Activated CD8-positive, alpha-beta T cell treated with anti-CD3 and anti-CD28 coated beads for 36 hours (primary cell): ENCODE data around the gene LCN6. TPM values are rescaled to one million over a fixed set of nuclear protein-coding genes. Genes with fewer than 3 reads are reported as not detected.

ENCODE experiments used
- ATAC-seq: fragments of 200-7000 bp; cut with Tn5 transposase; one replicate; pipeline ENCODE4 v1.10.0; 2021; ENCODE audit warnings: mild to moderate bottlenecking, moderate library complexity
- CTCF ChIA-PET: fragments of 350-600 bp; sonication (Branson Sonifier 250); formaldehyde crosslinking; loops from one replicate; lab custom pipeline; 2021; ENCODE audit warnings: antibody characterized with exemption; lab: Charles Lee
- POLR2A ChIA-PET: fragments of 350-600 bp; sonication (Branson Sonifier 250); formaldehyde crosslinking; loops from one replicate; lab custom pipeline; 2021; ENCODE audit warnings: antibody characterized with exemption; lab: Charles Lee
- DNase-seq: peaks from one replicate; pipeline ENCODE4 v3.0.0-alpha.2; 2020
- H3K27ac Mint-ChIP-seq: one replicate; pipeline ENCODE4 v1.8.0; 2021; ENCODE audit warnings: mild to moderate bottlenecking, mixed read lengths
- H3K27me3 Mint-ChIP-seq: one replicate; pipeline ENCODE4 v1.8.0; 2021; ENCODE audit warnings: mixed read lengths
- H3K36me3 Mint-ChIP-seq: one replicate; pipeline ENCODE4 v1.8.0; 2021; ENCODE audit warnings: low read depth, mixed read lengths
- H3K4me1 Mint-ChIP-seq: one replicate; pipeline ENCODE4 v1.8.0; 2021; ENCODE audit warnings: low read depth, mixed read lengths
- H3K4me3 Mint-ChIP-seq: one replicate; pipeline ENCODE4 v1.8.0; 2021; ENCODE audit warnings: mild to moderate bottlenecking, moderate library complexity, mixed read lengths
- H3K9me3 Mint-ChIP-seq: one replicate; pipeline ENCODE4 v1.8.0; 2021; ENCODE audit warnings: mixed read lengths
- intact Hi-C: fragments of 100-400 bp; cut with micrococcal nuclease; formaldehyde crosslinking; loops from one replicate; pipeline ENCODE4 v1.10.0; 2022
- total RNA-seq, 2 experiments: library from RNA; stranded (reverse); gene quantifications; one replicate each; pipeline ENCODE4 v1.2.3, GENCODE V29; 2021
- TF ChIP-seq, protein P1 (sequence below): fragments of 200-600 bp; IDR thresholded peaks from one replicate; pipeline ENCODE4 v1.8.0; 2022; ENCODE audit warnings: antibody characterized with exemption, mild to moderate bottlenecking

LCN6 gene
- total RNA-seq, 2 experiments from 2014 or later: not detected

DNA sequence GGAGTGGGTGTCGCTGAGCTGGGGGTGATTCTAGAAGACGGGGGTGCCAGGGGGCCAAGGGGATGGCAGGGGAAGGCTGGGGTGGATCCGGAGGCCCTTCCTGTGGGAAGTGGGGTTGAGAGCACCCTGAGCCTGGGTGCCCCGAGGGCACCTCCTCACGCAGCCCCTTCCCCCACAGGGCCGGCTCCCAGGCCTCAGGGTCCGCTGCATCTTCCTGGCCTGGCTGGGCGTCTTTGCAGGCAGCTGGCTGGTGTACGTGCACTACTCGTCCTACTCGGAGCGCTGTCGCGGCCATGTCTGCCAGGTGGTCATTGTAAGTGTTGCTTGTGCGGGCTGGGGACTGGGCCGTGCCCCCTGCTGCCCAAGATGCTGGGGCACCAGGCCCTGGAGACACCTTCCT lies 30.9 kb downstream of the LCN6 start:
- Mint-ChIP-seq H3K9me3 (no peaks in the 10 kb centered on the region), H3K27me3 (peaks cover 18% of the 10 kb centered on the region), H3K4me3 (no peak overlapping the region), H3K4me1 (peaks cover 2% of the 10 kb centered on the region), H3K36me3 (no peaks in the 10 kb centered on the region), H3K27ac (no peak overlapping the region)
- CTCF ChIA-PET: interaction anchor here (1.6 kb wide), 1 partner anchor 12 kb away, joined by 3 read pairs; no protein-coding TSS in a partner anchor
- intact Hi-C loops: no loop called here
- no peak for ATAC-seq
- TF ChIP-seq, protein P1, sequence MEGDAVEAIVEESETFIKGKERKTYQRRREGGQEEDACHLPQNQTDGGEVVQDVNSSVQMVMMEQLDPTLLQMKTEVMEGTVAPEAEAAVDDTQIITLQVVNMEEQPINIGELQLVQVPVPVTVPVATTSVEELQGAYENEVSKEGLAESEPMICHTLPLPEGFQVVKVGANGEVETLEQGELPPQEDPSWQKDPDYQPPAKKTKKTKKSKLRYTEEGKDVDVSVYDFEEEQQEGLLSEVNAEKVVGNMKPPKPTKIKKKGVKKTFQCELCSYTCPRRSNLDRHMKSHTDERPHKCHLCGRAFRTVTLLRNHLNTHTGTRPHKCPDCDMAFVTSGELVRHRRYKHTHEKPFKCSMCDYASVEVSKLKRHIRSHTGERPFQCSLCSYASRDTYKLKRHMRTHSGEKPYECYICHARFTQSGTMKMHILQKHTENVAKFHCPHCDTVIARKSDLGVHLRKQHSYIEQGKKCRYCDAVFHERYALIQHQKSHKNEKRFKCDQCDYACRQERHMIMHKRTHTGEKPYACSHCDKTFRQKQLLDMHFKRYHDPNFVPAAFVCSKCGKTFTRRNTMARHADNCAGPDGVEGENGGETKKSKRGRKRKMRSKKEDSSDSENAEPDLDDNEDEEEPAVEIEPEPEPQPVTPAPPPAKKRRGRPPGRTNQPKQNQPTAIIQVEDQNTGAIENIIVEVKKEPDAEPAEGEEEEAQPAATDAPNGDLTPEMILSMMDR: no peak
- POLR2A ChIA-PET: interaction anchor here (1.0 kb wide), 1 partner anchor 10 kb away, joined by 5 read pairs; no protein-coding TSS in a partner anchor
- no peak for DNase-seq

DNA sequence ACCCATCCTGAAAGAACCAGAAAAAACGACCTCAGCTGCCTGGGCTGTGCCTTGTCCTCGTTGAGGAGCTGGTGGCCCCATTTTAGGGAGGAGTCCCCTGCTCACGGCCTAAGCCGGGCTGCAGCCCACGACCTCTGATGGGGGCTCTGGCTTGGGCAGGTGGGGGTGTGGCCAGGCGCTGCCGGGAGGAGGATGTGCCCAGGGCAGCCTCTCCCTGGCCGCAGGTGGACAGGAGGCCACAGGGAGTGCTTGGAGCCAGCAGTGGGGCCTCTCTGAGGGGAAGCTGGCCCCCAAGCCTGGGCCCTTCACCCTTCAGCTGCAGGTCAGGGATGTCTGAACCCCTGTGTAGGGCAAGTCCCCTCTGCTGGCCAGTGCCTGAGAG lies 33.4 kb downstream of the LCN6 start:
- intact Hi-C loops: no loop called here
- no peak overlapping the region for H3K27ac Mint-ChIP-seq
- ChIA-PET POLR2A (interaction anchor here (0.9 to 2.7 kb wide), 2 partner anchors 11 to 12 kb away, joined by 6 to 8 read pairs; no protein-coding TSS in a partner anchor), CTCF (interaction anchor here (0.6 to 1.5 kb wide), 2 partner anchors 43 to 163 kb away, joined by 3 to 5 read pairs; no protein-coding TSS in a partner anchor)
- no peak for ATAC-seq
- H3K4me1 Mint-ChIP-seq: peaks cover 2% of the 10 kb centered on the region
- no peak for DNase-seq
- H3K4me3 Mint-ChIP-seq: no peak overlapping the region
- TF ChIP-seq, protein P1: no peak
- no peaks in the 10 kb centered on the region for H3K9me3 Mint-ChIP-seq
- H3K36me3 Mint-ChIP-seq: no peaks in the 10 kb centered on the region
- H3K27me3 Mint-ChIP-seq: peaks cover 32% of the 10 kb centered on the region

DNA sequence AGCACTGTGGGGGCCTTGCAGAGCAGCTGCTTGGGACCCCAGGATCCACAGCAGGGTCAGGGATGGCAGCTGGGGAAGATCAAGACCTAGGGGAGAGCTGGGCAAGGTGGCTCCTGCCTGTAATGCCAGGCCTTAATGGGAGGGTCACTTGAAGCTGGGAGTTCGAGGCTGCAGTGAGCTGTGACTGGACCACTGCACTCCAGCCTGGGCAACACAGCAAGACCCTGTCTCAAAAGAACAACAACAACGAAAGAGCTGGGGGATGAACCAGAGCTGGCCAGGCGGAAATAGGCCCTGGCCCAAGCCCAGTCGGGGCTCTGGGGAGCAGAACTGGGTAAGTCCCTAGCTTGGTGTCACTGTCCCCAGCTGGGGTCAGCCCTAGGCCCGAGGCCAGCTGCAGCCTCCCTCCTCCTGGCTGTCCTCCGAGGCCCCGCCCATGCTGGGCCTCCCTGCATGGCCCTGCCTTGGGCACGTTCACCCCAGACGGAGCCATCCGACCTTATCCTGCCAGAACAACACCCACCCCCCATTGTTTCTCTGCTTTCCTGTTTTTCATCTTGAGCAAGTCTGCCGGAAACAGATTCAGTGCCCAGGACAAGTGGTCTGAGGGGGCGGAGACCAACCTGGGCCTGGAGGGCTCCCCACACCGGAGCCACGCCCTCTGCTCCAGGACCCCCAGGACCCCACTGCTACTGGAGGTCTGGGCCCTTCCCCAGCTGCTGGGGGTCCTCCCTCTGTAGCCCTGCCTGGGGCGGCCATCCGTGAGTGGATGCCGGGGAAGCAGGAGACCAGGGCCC lies 34.0 kb downstream of the LCN6 start:
- TF ChIP-seq, protein P1: no peak
- ChIA-PET POLR2A (interaction anchor here (1.4 to 2.7 kb wide), 4 partner anchors 8 to 14 kb away, joined by 3 to 21 read pairs (median 6); no protein-coding TSS in a partner anchor), CTCF (interaction anchor here (0.6 to 1.5 kb wide), 4 partner anchors 12 to 163 kb away, joined by 3 to 5 read pairs (median 3); no protein-coding TSS in a partner anchor)
- H3K36me3 Mint-ChIP-seq: no peaks in the 10 kb centered on the region
- no peak overlapping the region for H3K4me3 Mint-ChIP-seq
- intact Hi-C loops: no loop called here
- no peak for DNase-seq
- peaks cover 2% of the 10 kb centered on the region for H3K4me1 Mint-ChIP-seq
- peaks cover 32% of the 10 kb centered on the region for H3K27me3 Mint-ChIP-seq
- H3K9me3 Mint-ChIP-seq: no peaks in the 10 kb centered on the region
- H3K27ac Mint-ChIP-seq: no peak overlapping the region
- ATAC-seq: no peak

DNA sequence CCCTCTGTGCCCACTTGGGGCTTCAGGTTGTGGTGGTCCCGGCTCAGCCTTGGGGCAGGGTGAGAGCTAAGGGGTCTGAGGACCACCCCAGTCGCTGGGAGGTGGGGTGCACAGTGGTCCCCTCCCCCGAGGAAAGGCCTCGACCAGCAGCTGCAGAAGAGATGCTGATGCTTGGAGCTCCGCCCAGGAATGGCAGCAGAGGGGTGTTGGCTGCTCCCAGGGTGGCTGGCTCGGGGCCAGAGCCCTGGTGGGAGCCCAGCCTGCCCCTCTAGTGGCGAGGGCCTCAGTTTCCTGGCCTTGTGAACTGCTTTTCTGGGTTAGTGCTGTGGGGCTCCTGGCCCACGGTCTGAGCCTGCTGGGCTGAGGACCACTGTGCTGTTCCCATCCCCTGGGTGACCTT lies 34.8 kb downstream of the LCN6 start:
- ChIA-PET POLR2A (interaction anchor here (1.4 to 2.7 kb wide), 4 partner anchors 9 to 15 kb away, joined by 3 to 21 read pairs (median 6); no protein-coding TSS in a partner anchor), CTCF (interaction anchor here (1.2 to 1.4 kb wide), 2 partner anchors 13 to 20 kb away, joined by 3 read pairs; no protein-coding TSS in a partner anchor)
- H3K27ac Mint-ChIP-seq: no peak overlapping the region
- no peaks in the 10 kb centered on the region for H3K36me3 Mint-ChIP-seq
- H3K4me1 Mint-ChIP-seq: peaks cover 2% of the 10 kb centered on the region
- ATAC-seq (no peak), DNase-seq (no peak)
- H3K4me3 Mint-ChIP-seq: no peak overlapping the region
- TF ChIP-seq, protein P1: no peak
- intact Hi-C loops: no loop called here
- no peaks in the 10 kb centered on the region for H3K9me3 Mint-ChIP-seq
- H3K27me3 Mint-ChIP-seq: peaks cover 32% of the 10 kb centered on the region
